Measurements from ENCODE around the gene SLC35A1. TPM values are rescaled to one million over a fixed set of nuclear protein-coding genes. Genes with fewer than 3 reads are reported as not detected.

SLC35A1 gene
- total RNA-seq, 1 experiment from 2014 or later, result 14.5 TPM

DNA sequence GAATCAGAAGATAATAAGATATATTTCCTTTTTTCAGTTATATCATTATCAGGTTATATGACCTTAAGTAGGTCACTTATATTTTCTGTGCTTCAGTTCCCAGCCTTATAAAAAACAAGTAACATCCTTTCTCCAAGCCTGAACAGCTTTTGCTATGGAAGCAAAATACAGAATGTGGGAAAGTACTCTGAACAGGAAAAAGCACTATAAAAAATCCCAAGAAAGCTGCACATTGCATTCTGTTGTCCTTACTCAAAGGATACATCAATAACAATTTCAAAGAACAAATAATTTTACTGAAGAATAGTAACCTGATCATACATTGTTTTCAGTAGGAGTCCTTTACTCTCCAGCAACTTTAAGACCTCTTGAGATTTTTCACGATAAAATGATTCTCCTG lies 56.4 kb downstream of the SLC35A1 start:
- DNase-seq (ENCODE audit: low spot score), result no peak

DNA sequence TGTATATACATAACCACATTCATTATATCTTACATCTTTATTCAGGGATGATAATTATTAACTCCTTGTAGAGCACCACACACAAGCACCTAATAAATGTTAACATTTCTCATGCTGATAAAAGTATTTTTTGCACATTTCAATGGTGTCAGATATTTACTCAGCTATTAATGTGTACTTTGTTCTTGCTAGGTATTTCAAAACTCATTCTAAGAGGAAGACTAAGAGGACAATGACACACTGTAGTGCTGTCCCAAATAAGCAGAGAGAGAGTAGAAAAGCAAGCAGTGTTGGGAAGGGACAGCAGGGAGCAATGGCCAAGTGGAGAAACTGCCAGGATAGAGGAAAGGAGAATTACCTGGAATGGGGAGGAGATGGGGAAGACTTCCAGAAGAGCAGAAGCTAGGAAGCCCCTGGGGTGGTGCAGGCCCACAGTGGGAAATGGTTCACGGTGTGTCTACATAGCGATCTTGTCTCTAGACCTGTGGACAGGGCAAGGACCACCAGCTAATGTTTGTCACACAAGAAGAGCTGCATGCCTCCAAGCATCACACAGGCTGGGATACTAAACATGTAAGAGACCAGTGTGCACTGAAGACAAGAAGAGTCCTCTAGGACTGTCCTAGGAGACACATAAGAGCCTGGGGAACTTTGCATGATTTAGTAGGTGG lies 61.7 kb downstream of the SLC35A1 start:
- no peak for DNase-seq (ENCODE audit: low spot score)

DNA sequence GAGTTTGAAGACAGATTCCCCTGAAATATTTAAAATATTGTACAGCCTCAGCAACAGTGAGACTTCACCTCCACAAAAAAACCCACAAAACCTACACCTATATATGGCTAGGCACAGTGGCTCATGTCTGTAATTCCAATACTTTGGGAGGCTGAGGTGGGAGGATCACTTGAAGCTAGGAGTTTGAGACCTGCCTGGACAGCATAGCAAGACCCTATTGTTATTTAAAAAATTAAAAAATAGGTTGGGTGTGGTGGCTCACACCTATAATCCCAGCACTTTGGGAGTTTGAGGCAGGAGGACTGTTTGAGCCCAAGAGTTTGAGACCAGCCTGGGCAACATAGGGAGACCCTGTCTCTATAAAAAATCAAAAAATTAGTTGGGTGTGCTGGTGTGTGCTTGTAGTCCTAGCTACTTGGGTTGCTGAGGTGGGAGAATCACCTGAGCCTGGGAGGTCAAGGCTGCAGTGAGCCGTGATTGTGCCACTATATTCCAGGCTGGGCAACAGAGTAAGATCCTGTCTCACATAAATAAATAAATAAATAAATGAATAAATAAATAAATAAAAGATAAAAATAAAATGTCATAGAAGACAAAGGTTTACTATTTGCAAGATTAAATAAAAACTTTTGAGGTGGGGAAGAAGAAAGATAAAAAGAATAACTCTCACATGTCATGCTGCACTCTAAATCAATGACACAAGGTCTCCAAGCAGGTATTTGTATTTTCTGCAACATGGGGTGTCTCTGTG lies 65.9 kb downstream of the SLC35A1 start:
- DNase-seq (ENCODE audit: low spot score), result no peak

DNA sequence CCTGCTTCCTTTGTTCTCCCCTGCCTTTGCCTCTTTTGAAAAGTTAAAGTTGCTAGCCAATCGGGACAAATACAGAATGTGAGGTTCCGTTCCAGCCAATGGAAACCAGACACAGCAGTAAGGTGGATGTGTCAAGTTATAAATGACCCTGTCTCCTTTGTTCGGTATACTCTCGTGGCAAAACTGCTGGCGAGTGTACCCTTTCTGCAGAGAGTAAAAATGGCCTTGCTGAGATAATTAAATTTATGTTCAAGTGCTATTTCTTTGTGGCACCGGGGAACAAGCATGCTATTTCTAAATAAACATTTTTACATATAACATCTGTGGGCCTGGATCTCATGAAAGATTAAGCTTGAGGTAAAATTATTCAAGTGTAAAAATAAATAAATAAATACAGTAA lies 66.8 kb downstream of the SLC35A1 start:
- DNase-seq (ENCODE audit: low spot score), result no peak

DNA sequence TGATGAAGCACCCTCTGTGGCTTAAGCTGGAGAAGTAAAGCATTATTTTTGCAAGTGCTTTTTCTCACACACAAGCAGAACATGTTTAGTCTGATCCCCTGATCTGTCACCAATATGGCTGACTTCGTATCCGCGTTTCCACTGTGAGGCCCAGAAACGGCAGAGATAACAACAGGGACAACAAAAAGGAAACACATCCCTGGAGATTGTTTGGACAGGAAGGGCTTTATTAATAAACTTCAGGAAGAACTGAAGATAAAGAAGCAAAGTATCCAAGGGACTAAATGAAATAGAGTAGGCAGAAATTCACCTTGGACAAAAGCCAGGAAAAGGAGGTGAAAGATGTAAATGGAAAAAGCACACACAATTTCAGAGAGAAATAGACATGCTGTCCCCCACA lies 67.8 kb downstream of the SLC35A1 start:
- no peak for DNase-seq (ENCODE audit: low spot score)

DNA sequence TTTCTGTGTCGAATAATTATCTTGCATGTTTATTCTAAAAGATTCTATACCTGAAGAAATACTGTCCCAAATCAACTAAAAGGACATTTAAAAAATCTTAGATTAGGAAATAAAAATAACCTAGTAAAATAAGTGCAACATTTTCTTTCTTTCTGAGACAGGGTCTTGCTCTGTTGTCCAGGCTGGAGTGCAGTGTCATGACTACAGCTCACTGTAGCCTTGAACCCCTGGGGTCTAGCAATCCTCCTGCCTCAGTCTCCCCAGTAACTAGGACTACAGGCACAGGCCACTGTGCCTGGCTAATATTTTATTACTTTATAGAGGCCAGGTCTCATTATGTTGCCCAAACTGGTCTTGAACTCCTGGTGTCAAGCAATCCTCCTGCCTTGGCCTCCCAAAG lies 68.3 kb downstream of the SLC35A1 start:
- no peak for DNase-seq (ENCODE audit: low spot score)

DNA sequence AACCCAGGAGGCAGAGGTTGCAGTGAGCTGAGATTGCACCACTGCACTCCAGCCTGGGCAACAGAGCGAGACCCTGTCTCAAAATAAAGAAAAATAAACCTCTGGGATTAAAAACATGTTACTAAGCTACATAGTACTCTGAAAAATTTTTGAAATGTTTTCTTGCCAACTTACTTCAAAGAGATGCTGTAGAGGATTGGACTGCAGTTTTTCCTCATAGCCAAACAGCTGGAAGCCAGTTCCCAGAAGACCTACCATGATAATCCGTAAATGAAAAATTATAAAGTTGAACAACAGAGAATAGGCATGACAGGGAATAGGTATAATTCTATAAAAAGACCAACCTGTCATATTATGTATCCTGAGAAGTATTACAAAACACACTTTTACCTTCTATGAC lies 69.0 kb downstream of the SLC35A1 start:
- DNase-seq (ENCODE audit: low spot score), result no peak

DNA sequence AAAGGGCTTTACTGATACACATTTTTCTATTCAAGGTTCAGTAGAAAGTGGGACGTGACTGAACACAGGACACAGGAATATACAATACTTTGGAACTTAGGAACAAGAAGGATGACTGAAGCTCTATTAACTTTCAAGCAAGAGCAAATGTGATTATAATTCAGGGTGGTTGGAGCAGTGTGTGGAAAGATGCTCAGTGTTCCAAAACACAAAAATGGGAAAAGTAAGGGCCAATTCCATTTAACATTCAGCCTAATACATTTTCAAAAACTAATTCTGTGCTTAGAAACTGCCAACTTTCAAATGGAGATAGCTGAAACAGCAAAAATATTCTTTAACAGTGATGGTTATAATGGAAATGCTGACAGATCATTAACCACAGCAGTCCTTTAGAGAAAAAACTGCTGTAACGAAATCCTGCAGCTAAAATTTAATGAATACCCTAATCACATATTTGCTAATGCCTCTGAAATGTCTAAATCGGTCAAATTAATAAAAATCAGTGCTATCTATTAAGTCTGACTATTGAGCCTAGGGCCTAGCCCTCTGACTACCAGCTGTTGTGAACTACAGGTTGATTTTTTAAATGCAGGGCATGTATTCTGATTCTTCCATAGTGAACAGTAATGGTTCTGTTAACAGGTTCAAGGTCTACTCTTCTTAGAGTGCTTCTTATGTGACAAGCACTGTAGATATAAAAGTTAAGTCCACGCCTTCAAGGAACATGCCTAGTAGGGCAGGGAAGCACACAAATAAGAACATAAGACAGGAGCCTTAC lies 71.1 kb downstream of the SLC35A1 start:
- no peak for DNase-seq (ENCODE audit: low spot score)

DNA sequence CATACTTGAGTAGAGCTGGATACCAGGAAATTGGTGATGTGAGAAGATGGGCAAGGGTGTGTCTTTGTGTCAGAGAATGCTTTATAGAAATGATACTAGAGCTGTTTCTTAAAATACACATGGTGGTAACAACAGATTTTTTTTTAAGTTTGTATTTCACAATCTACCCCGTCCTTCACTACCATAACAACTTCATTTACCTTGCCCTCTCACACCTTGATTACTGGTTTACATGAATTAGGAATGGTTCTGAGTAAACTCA lies 71.6 kb downstream of the SLC35A1 start:
- DNase-seq (ENCODE audit: low spot score), result no peak

DNA sequence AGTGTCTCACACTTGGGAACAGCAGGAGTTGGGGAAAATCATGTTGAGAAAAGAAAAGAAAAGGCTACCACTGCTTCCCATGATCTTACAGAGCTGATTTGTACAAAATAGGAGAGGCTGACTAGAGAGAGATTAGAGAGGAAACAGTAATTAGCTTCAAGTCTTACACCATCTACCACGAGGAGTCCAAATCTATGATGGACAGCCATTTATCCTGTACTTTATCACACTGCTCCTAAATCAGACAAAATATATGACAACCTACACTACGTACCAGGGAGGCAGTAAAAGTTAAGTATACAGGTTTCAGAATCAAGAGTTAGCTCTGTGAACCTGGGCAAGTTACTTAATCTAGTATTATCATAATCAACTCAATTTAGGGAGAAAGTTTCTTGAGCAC lies 79.0 kb downstream of the SLC35A1 start:
- DNase-seq (ENCODE audit: low spot score), result no peak

DNA sequence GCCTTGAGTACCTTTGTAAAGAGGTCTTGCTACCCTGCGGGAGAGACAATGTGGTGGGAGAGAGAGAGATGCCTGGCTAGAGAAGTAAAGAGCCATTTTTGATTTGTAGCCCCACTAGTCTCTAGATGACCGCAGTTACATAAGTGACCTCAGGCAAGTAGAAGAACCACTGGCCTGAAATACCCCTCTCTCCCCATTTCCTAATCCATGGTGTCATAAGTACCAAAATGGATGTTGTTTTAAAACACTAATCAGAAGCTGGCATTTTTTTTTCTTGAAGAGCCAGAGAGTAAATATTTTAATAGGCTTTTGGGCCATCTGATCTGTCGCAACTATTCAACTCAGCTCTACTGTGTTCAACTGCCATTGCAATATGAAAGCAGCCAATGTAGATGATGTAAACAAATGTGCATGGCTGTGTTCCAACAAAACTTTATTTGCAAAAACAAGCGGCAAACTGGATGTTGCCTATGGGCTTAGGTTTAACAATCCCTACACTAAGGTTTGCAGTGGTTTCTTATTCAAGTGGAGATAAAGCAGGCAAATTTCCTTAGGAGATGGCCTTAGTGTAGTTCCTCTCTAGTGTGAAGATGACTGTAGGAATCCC lies 80.5 kb downstream of the SLC35A1 start:
- DNase-seq (ENCODE audit: low spot score), result no peak

DNA sequence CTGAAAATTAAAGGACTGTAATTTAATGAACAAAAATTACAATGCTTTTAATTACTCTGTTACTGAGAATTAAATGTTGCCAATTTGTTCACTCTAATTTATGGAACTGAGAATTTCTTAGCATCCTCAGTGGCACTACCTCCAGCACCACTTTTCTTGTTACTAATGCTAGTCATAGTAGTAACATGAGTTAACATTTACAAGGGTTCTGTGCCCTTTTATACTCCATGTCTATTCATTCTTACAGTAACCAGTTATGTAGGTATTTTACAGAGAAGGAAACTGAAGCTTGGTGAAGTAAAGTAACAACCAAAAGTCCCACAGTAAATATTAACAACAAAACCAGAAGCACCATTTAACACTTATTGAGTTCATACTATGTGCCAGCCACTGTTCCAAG lies 82.7 kb downstream of the SLC35A1 start:
- DNase-seq (ENCODE audit: low spot score), result no peak

DNA sequence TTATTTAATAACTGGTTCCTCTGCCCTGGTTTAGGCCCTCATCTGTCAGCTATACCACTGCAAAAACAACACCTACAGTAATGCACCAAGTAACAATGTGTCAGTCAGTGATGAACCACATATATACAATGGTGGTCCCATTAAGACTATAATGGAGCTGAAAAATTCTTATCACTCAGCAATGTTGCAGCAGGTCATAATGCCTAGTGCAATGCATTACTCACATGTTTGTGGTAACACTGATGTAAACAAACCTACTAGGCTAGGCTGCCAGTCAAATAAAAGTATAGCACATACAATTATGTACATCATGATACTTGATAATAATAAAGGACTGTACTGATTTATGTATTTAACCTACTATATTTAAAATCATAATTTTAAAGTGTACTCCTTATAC lies 85.7 kb downstream of the SLC35A1 start:
- no peak for DNase-seq (ENCODE audit: low spot score)

DNA sequence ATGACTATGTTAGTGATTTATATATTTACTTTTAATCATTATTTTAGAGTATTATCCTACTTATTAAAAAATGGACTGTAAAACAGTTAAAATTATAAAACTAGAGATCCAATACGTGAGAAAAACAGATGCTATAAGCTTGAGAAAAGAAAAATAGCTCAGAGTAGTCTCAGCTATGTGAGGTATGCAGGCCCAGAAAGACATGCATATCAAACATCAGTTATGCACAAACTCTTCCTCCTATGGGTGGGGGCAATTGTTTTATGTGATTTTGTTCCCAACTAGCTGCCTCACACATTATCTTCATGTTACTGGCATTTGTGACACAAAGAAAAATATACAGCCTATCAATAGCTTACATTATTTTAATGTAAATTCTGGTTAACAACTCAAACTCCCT lies 88.2 kb downstream of the SLC35A1 start:
- DNase-seq (ENCODE audit: low spot score), result no peak

Other genes with a start within 250 kb of the SLC35A1 start
- 6.4 and 8.7 TPM in 2 replicates for gene SMIM8, start 150.4 kb upstream of the SLC35A1 start, total RNA-seq (2014; rRNA removed; shearing (Covaris generic))
- gene GJB7, start 143.7 kb upstream of the SLC35A1 start, total RNA-seq (2014; rRNA removed; shearing (Covaris generic)), result not detected in 2 replicates
- 0.31 and 0.72 TPM in 2 replicates for gene C6orf163, start 128.2 kb upstream of the SLC35A1 start, total RNA-seq (2014; rRNA removed; shearing (Covaris generic))
- gene CFAP206, start 65.0 kb upstream of the SLC35A1 start, total RNA-seq (2014; rRNA removed; shearing (Covaris generic)), result 0.43 and 0.71 TPM in 2 replicates
- gene RARS2, start 117.0 kb downstream of the SLC35A1 start, total RNA-seq (2014; rRNA removed; shearing (Covaris generic)), result 26.9 and 41.4 TPM in 2 replicates
- gene ORC3, start 117.2 kb downstream of the SLC35A1 start, total RNA-seq (2014; rRNA removed; shearing (Covaris generic)), result 42.4 and 48.7 TPM in 2 replicates
- gene AKIRIN2, start 229.3 kb downstream of the SLC35A1 start, total RNA-seq (2014; rRNA removed; shearing (Covaris generic)), result 13.5 and 16.7 TPM in 2 replicates